HCT116 (cell line): ENCODE data around the gene ADGRG4. TPM values are rescaled to one million over a fixed set of nuclear protein-coding genes. Genes with fewer than 3 reads are reported as not detected.
A peak's percentile ranks its signal among the peaks of the same experiment; 100 is the strongest.

Experiments used
- ATAC-seq: fragments of 200-7000 bp; cut with Tn5 transposase; 2 replicates; pipeline ENCODE4 v1.9.1; 2020; ENCODE audit warnings: mild to moderate bottlenecking, moderate library complexity
- BruUV-seq: library from RNA; stranded (reverse); fragments of 400-500 nt; replicated peaks from 2 replicates; lab custom pipeline; 2021; lab: Mats Ljungman, UMichigan
- CTCF ChIA-PET: fragments of 300-600 bp; sonication (Branson Sonifier 250); formaldehyde crosslinking; loops from one replicate; lab custom pipeline; 2021; ENCODE audit warnings: antibody characterized with exemption; lab: Charles Lee
- POLR2A ChIA-PET: fragments of 300-600, 350-600 bp; sonication (Branson Sonifier 250); formaldehyde crosslinking; loops from one replicate; lab custom pipeline; 2021; ENCODE audit warnings: antibody characterized with exemption; lab: Charles Lee
- RAD21 ChIA-PET, 2 experiments: fragments of 300-600 bp; sonication (Branson Sonifier 250); formaldehyde crosslinking; loops; one replicate each; lab custom pipeline; 2023; ENCODE audit warnings: low total read pairs in 2 of 2; ENCODE audit not compliant: uncharacterized antibody in 2 of 2, unreplicated experiment in 2 of 2, low non-redundant PET in 1 of 2; lab: Charles Lee
- DNase-seq: peaks from one replicate; pipeline ENCODE4 v3.0.0-alpha.2; 2010; ENCODE audit warnings: low read depth, low spot score
- H2AFZ ChIP-seq: fragments of 200-600 bp; shearing (Covaris generic), sonication (generic); 2 replicates; pipeline ENCODE4 v1.6.1; 2017; ENCODE audit warnings: low read depth, mixed run types, mixed read lengths, antibody characterized with exemption, low read length; ENCODE audit not compliant: poor library complexity, severe bottlenecking
- H3K27ac ChIP-seq: 2 replicates; pipeline ENCODE4 v1.5.1; 2012; ENCODE audit warnings: low read depth, low read length
- H3K27me3 ChIP-seq: fragments of 200-600 bp; sonication (generic); 2 replicates; pipeline ENCODE4 v1.6.1; 2016; ENCODE audit warnings: mixed run types, low read length, mixed read lengths; ENCODE audit not compliant: insufficient read depth
- H3K36me3 ChIP-seq, 2 experiments: fragments of 200-500 bp in 1 of 2; fragments of 200-600 bp in 1 of 2; sonication (Bioruptor generic) in 1 of 2; sonication (generic) in 1 of 2; 2 replicates each; pipeline versions ENCODE4 v1.5.1 to v1.6.1; 2014 to 2016; ENCODE audit warnings: low read length in 2 of 2, inconsistent platforms in 1 of 2, mixed read lengths in 1 of 2, mixed run types in 1 of 2; ENCODE audit not compliant: insufficient read depth in 2 of 2, control insufficient read depth in 1 of 2
- H3K4me1 ChIP-seq, 2 experiments: fragments of 200-600 bp in 1 of 2; sonication (generic) in 1 of 2; 2 replicates each; pipeline versions ENCODE4 v1.5.1 to v1.6.1; 2012 to 2017; ENCODE audit warnings: low read length in 2 of 2, inconsistent platforms in 1 of 2, mild to moderate bottlenecking in 1 of 2, mixed read lengths in 1 of 2, mixed run types in 1 of 2, moderate library complexity in 1 of 2; ENCODE audit not compliant: insufficient read depth in 2 of 2, control insufficient read depth in 1 of 2
- H3K4me2 ChIP-seq: fragments of 200-600 bp; sonication (generic); 2 replicates; pipeline ENCODE4 v1.6.1; 2017; ENCODE audit warnings: mixed run types, low read length, mixed read lengths
- H3K4me3 ChIP-seq, 2 experiments: fragments of 200-600 bp in 1 of 2; sonication (generic) in 1 of 2; replicated peaks in 1 of 2; 2 replicates each; pipeline ENCODE4 v1.5.1; 2011 to 2016; ENCODE audit warnings: low read length in 2 of 2, control low read depth in 1 of 2, low read depth in 1 of 2, mild to moderate bottlenecking in 1 of 2, mixed read lengths in 1 of 2, mixed run types in 1 of 2
- H3K79me2 ChIP-seq: fragments of 200-600 bp; sonication (generic); 2 replicates; pipeline ENCODE4 v1.6.1; 2017; ENCODE audit warnings: mild to moderate bottlenecking, mixed run types, low read length, moderate library complexity, mixed read lengths; ENCODE audit not compliant: insufficient read depth
- H3K9ac ChIP-seq: fragments of 200-600 bp; sonication (generic); 2 replicates; pipeline ENCODE4 v1.6.1; 2016; ENCODE audit warnings: low read length, mixed read lengths
- H3K9me2 ChIP-seq: fragments of 200-600 bp; sonication (generic), shearing (Covaris generic); 2 replicates; pipeline ENCODE4 v1.6.1; 2017; ENCODE audit warnings: mixed run types, mild to moderate bottlenecking, moderate library complexity; ENCODE audit not compliant: insufficient read depth
- H3K9me3 ChIP-seq, 2 experiments: fragments of 200-500 bp in 1 of 2; fragments of 200-600 bp in 1 of 2; sonication (Bioruptor generic) in 1 of 2; sonication (generic) in 1 of 2; 2 replicates each; pipeline ENCODE4 v1.6.1; 2014 to 2017; ENCODE audit warnings: low read length in 2 of 2, mixed read lengths in 2 of 2, inconsistent platforms in 1 of 2, low read depth in 1 of 2, mild to moderate bottlenecking in 1 of 2, mixed run types in 1 of 2, moderate library complexity in 1 of 2; ENCODE audit not compliant: control insufficient read depth in 1 of 2, insufficient read depth in 1 of 2
- H4K20me1 ChIP-seq: fragments of 200-600 bp; sonication (generic), shearing (Covaris generic); 2 replicates; pipeline ENCODE4 v1.6.1; 2017; ENCODE audit warnings: mixed run types, mild to moderate bottlenecking, moderate library complexity; ENCODE audit not compliant: insufficient read depth
- CBX3 ChIP-seq: IDR thresholded peaks from 2 replicates; pipeline ENCODE4 v1.6.1; 2012; ENCODE audit warnings: low read depth
- CEBPB ChIP-seq: IDR thresholded peaks from 2 replicates; pipeline ENCODE4 v1.6.1; 2012; ENCODE audit warnings: low read depth
- ELF1 ChIP-seq: IDR thresholded peaks from 2 replicates; pipeline ENCODE4 v1.6.1; 2012; ENCODE audit warnings: low read depth, borderline replicate concordance
- EZH2 ChIP-seq: fragments of 200-600 bp; sonication (generic); IDR thresholded peaks from 2 replicates; pipeline ENCODE4 v1.6.1; 2017; ENCODE audit warnings: antibody characterized with exemption, mixed run types
- FOSL1 ChIP-seq: IDR thresholded peaks from 2 replicates; pipeline ENCODE4 v1.6.1; 2012; ENCODE audit warnings: low read depth
- JUND ChIP-seq: IDR thresholded peaks from 2 replicates; pipeline ENCODE4 v1.6.1; 2012
- POLR2A ChIP-seq: IDR thresholded peaks from 2 replicates; pipeline ENCODE4 v1.7.0; 2011; ENCODE audit warnings: borderline replicate concordance; ENCODE audit not compliant: insufficient read depth, insufficient read length; ENCODE audit errors: extremely low read depth
- POLR2AphosphoS5 ChIP-seq: IDR thresholded peaks from 2 replicates; pipeline ENCODE4 v1.6.1; 2011; ENCODE audit warnings: mild to moderate bottlenecking, low read depth, low read length, moderate library complexity
- RAD21 ChIP-seq: IDR thresholded peaks from 2 replicates; pipeline ENCODE4 v1.6.1; 2012; ENCODE audit warnings: low read depth, mild to moderate bottlenecking
- SIN3A ChIP-seq: IDR thresholded peaks from 2 replicates; pipeline ENCODE4 v1.6.1; 2012; ENCODE audit warnings: low read depth
- SP1 ChIP-seq: IDR thresholded peaks from 2 replicates; pipeline ENCODE4 v1.6.1; 2012; ENCODE audit warnings: low read depth
- SRF ChIP-seq: IDR thresholded peaks from 2 replicates; pipeline ENCODE4 v1.6.1; 2012; ENCODE audit warnings: low read depth
- YY1 ChIP-seq: IDR thresholded peaks from 2 replicates; pipeline ENCODE4 v1.6.1; 2011; ENCODE audit warnings: low read length, low read depth, moderate library complexity, mild to moderate bottlenecking; ENCODE audit not compliant: insufficient replicate concordance; ENCODE audit errors: extremely low read depth
- intact Hi-C: fragments of 100-400 bp; cut with micrococcal nuclease; formaldehyde crosslinking; loops from 2 replicates; pipeline ENCODE4 v1.10.0; 2022
- total RNA-seq: library from RNA; stranded (reverse); gene quantifications from one replicate; pipeline ENCODE4 v1.2.1, GENCODE V29; 2021; ENCODE audit not compliant: unreplicated experiment
- TF ChIP-seq, protein P1 (sequence below): IDR thresholded peaks from 2 replicates; pipeline ENCODE4 v1.6.1; 2011; ENCODE audit warnings: mild to moderate bottlenecking, low read length, moderate library complexity; ENCODE audit not compliant: insufficient replicate concordance; ENCODE audit errors: extremely low read depth
- TF ChIP-seq, protein P2 (sequence below): IDR thresholded peaks from 2 replicates; pipeline ENCODE4 v1.6.1; 2012

ADGRG4 gene
- total RNA-seq, 1 experiment from 2014 or later = not detected

DNA sequence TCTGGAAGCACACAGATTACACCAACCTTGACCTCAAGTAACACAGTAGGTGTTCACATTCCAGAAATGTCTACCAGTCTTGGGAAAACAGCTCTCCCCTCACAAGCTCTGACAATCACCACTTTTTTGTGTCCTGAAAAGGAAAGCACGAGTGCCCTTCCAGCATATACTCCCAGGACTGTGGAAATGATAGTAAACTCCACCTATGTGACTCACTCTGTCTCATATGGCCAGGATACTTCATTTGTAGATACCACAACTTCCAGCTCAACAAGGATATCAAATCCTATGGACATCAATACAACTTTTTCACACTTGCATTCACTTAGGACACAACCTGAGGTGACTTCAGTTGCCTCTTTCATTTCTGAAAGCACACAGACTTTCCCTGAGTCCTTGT lies 46.9 kb downstream of the ADGRG4 start:
- no TSS peak for BruUV-seq
- Histone ChIP-seq H3K27me3 (no peaks in the 10 kb centered on the region), H3K79me2 (no peaks in the 10 kb centered on the region), H3K27ac (no peak overlapping the region), H3K4me1 (peaks cover 0 to 8% of the 10 kb centered on the region in 2 experiments; a peak in 1 of 4 replicates), H3K4me3 (no peak overlapping the region), H3K36me3 (no peaks in the 10 kb centered on the region), H3K4me2 (no peak overlapping the region), H3K9me3 (no peaks in the 10 kb centered on the region), H2AFZ (no peak overlapping the region), H3K9ac (no peak overlapping the region), H4K20me1 (no peaks in the 10 kb centered on the region), H3K9me2 (no peaks in the 10 kb centered on the region)
- DNase-seq (no peak), ATAC-seq (no peak)
- intact Hi-C loops = no loop called here
- POLR2A ChIA-PET = no interaction called here
- CTCF ChIA-PET = no interaction called here
- no peak for TF ChIP-seq RAD21
- TF ChIP-seq JUND = no peak
- TF ChIP-seq ELF1 = no peak
- TF ChIP-seq YY1 = no peak
- TF ChIP-seq, protein P1, sequence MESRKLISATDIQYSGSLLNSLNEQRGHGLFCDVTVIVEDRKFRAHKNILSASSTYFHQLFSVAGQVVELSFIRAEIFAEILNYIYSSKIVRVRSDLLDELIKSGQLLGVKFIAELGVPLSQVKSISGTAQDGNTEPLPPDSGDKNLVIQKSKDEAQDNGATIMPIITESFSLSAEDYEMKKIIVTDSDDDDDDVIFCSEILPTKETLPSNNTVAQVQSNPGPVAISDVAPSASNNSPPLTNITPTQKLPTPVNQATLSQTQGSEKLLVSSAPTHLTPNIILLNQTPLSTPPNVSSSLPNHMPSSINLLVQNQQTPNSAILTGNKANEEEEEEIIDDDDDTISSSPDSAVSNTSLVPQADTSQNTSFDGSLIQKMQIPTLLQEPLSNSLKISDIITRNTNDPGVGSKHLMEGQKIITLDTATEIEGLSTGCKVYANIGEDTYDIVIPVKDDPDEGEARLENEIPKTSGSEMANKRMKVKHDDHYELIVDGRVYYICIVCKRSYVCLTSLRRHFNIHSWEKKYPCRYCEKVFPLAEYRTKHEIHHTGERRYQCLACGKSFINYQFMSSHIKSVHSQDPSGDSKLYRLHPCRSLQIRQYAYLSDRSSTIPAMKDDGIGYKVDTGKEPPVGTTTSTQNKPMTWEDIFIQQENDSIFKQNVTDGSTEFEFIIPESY = no peak
- TF ChIP-seq SIN3A = no peak
- TF ChIP-seq POLR2A = no peak
- RAD21 ChIA-PET = no interaction called here

DNA sequence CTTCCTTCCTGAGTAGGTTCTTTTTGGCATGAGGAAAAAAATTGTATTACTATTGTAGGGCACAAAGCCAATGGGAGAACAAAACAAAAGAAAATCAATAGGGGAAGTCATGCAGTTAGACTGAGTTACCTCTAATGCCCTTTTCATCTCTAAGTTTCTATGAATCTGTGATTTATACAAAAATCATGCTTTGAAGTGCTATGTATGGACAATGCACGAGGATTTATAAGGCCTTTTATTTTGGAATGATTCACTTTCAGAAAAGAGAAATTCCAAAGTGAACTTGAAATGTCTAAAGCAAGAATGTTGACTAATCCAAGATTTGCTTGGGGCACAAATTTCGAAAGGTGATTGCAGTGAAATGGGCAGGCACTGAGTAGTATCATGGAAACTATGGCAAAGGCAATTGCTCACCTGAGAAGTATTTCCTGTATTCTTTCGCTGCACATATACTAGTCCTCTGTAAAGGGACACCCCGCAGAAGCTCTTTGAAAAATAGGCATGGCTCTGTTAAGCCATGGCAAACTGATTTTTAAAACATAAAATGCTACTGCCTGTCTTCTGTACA lies 52.8 kb downstream of the ADGRG4 start:
- Histone ChIP-seq H3K9me2 (no peaks in the 10 kb centered on the region), H4K20me1 (no peaks in the 10 kb centered on the region), H3K27me3 (no peaks in the 10 kb centered on the region), H3K9ac (no peak overlapping the region), H3K4me2 (peak overlapping the region; percentile 53), H3K9me3 (no peaks in the 10 kb centered on the region), H2AFZ (no peak overlapping the region), H3K4me3 (no peak overlapping the region), H3K36me3 (no peaks in the 10 kb centered on the region), H3K79me2 (no peaks in the 10 kb centered on the region), H3K27ac (peak overlapping the region; percentile 42; the same call in 1 of the 2 replicates), H3K4me1 (peaks cover 0 to 26% of the 10 kb centered on the region in 2 experiments; a peak in 2 of 4 replicates)
- ChIA-PET POLR2A (interaction anchor here (1.0 kb wide), 1 partner anchor 9 kb away, joined by 3 read pairs; no protein-coding TSS in a partner anchor), CTCF (no interaction called here), RAD21 (no interaction called here)
- TF ChIP-seq SP1 (peak; percentile 74), CBX3 (0 out of 2 replicates have a peak, but pooled peaks have one; percentile 14), CEBPB (peak; percentile 87; the same call in 1 of the 2 replicates), JUND (peak; percentile 75), POLR2AphosphoS5 (0 out of 2 replicates have a peak, but pooled peaks have one; percentile 17), EZH2 (no peak), FOSL1 (peak; percentile 73), SRF (peak; percentile 46)
- TF ChIP-seq, protein P2, sequence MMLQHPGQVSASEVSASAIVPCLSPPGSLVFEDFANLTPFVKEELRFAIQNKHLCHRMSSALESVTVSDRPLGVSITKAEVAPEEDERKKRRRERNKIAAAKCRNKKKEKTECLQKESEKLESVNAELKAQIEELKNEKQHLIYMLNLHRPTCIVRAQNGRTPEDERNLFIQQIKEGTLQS = no peak
- peak; percentile 46 for DNase-seq
- peak; percentile 76 for ATAC-seq
- intact Hi-C loops = no loop called here
- no TSS peak for BruUV-seq
